ENCODE results near the gene PREX1.

The PREX1 gene

DNA sequence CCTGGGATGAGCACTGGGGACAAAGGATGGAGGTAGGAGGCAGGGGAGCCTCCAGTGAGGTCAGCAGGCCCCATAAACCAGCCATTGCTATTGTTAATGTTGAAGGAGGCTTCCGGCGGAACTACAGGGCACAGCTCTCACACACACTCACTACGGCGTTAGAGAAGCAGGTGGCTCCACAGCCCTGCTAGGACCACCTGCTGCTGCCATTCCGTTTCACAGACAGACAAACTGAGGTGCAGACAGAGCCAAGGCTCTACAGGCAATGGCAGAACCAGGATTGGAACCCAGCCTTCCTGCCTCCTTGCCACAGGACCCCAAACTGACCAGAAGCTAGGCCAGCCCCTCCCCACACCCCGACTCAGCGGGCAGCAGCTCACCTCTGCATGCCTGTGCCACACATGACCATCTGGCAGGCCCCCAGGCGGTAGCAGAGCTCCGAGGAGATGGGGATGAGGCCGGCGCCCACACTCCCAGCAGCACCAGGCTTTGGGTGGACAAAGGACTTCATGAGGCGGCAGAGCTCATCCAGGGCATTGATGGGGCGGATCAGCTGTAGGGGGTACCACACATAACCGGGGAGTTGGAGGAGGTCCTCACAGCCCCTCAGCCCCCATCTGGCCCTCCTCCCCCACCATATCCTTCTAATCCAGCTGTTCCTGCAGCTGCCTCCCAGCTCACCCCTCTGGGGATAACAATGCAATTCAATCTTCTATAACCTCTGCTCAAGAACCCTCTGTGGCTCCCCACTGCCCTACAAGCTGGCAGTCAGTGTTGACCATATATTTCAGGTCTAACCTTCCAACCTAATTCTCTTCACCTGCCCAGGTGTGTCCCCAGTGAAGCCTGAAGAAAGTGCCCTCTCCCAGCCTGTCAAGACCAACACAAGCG is 198.5 kb downstream of the PREX1 start:
- TF ChIP-seq, protein P1, sequence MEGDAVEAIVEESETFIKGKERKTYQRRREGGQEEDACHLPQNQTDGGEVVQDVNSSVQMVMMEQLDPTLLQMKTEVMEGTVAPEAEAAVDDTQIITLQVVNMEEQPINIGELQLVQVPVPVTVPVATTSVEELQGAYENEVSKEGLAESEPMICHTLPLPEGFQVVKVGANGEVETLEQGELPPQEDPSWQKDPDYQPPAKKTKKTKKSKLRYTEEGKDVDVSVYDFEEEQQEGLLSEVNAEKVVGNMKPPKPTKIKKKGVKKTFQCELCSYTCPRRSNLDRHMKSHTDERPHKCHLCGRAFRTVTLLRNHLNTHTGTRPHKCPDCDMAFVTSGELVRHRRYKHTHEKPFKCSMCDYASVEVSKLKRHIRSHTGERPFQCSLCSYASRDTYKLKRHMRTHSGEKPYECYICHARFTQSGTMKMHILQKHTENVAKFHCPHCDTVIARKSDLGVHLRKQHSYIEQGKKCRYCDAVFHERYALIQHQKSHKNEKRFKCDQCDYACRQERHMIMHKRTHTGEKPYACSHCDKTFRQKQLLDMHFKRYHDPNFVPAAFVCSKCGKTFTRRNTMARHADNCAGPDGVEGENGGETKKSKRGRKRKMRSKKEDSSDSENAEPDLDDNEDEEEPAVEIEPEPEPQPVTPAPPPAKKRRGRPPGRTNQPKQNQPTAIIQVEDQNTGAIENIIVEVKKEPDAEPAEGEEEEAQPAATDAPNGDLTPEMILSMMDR (conservative IDR thresholded peaks at IDR 0.05; ENCODE audit: low read depth, low read length): no peak
- Histone ChIP-seq H3K27me3 (ENCODE audit: insufficient read depth, low read depth) (peaks cover 34% of the 10 kb centered on the region; the same call in 1 of the 2 replicates), H3K4me3 (IDR thresholded peaks at IDR 0.05; ENCODE audit: insufficient read depth, low read depth, low read length) (no peak overlapping the region), H2AFZ (ENCODE audit: low read depth) (no peak overlapping the region), H3K36me3 (ENCODE audit: insufficient read depth) (no peaks in the 10 kb centered on the region), H3K9ac (no peak overlapping the region), H3K27ac (no peak overlapping the region), H4K20me1 (ENCODE audit: insufficient read depth) (no peaks in the 10 kb centered on the region), H3K79me2 (ENCODE audit: insufficient read depth, low read depth) (no peaks in the 10 kb centered on the region), H3K4me1 (ENCODE audit: low read depth, poor library complexity, severe bottlenecking) (no peaks in the 10 kb centered on the region), H3K4me2 (no peak overlapping the region)

DNA sequence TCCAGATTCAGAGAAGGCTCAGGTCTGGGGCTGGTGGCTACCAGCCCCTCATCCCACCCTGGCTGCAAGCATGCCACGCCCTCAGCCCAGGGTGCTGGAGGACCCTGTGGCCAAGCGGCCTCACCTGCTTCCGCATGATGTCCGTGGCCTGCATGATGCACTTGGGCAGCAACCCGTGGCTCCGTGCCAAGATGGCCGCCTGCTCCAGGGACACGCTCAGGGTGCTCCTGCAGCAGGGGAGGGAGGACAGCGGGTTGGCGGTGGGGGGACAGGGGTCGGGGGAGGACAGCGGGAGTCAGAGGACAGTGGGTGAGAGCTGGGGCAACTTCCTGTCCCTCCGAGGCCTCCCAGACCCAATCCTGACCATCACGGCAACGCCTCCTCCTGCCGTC is 200.1 kb downstream of the PREX1 start:
- H3K36me3 ChIP-seq (ENCODE audit: insufficient read depth): no peaks in the 10 kb centered on the region
- no peaks in the 10 kb centered on the region for H3K4me1 ChIP-seq (ENCODE audit: low read depth, poor library complexity, severe bottlenecking)
- H2AFZ ChIP-seq (ENCODE audit: low read depth): no peak overlapping the region
- TF ChIP-seq, protein P1 (conservative IDR thresholded peaks at IDR 0.05; ENCODE audit: low read depth, low read length): no peak
- no peaks in the 10 kb centered on the region for H4K20me1 ChIP-seq (ENCODE audit: insufficient read depth)
- H3K4me2 ChIP-seq: no peak overlapping the region
- H3K79me2 ChIP-seq (ENCODE audit: insufficient read depth, low read depth): no peaks in the 10 kb centered on the region
- H3K9ac ChIP-seq: no peak overlapping the region
- no peak overlapping the region for H3K4me3 ChIP-seq (IDR thresholded peaks at IDR 0.05; ENCODE audit: insufficient read depth, low read depth, low read length)
- H3K27me3 ChIP-seq (ENCODE audit: insufficient read depth, low read depth): peaks cover 29% of the 10 kb centered on the region; the same call in 1 of the 2 replicates
- no peak overlapping the region for H3K27ac ChIP-seq

DNA sequence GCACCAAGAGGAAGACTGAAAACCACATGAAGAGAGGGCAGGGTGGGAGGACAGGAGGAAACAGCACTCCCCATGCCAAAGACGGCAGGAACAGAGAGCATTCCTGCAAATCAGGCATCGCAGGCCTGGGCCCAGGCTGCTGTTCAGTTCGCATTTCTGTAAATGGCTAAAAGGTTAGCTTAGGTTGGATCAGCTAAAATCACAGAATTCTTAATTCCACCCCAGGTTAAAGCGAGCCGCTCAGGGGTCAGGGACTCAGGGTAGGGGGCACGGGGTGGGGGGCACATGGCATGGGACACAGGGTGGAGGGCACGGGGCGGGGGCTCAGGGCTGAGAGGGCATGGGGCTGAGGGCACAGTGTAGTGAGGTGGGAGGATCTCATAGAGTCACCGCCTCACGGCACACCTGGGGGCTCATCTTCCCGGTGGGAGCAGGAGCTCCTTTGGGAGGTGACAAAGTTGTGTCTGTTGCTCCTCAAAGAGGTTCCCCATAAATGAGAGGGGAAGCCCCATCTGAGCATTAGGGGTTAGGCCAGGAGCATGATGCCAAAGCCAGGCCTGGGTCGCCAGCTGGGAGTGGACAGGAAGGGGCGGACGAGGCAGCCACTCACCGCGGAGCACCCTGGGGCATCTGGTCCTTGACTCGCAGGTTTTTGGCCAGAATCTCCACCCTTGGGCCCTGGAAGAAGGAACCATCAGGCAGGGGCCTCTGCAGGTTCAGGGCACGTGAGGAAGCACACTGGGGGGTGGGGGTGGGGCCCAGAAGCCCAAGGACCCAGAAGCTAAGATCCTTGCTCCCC is 200.7 kb downstream of the PREX1 start:
- Histone ChIP-seq H3K4me1 (ENCODE audit: low read depth, poor library complexity, severe bottlenecking) (no peaks in the 10 kb centered on the region), H3K9ac (no peak overlapping the region), H4K20me1 (ENCODE audit: insufficient read depth) (no peaks in the 10 kb centered on the region), H3K4me2 (no peak overlapping the region), H3K4me3 (IDR thresholded peaks at IDR 0.05; ENCODE audit: insufficient read depth, low read depth, low read length) (no peak overlapping the region), H3K79me2 (ENCODE audit: insufficient read depth, low read depth) (no peaks in the 10 kb centered on the region), H3K27ac (no peak overlapping the region), H3K27me3 (ENCODE audit: insufficient read depth, low read depth) (peaks cover 28% of the 10 kb centered on the region; the same call in 1 of the 2 replicates), H2AFZ (ENCODE audit: low read depth) (no peak overlapping the region), H3K36me3 (ENCODE audit: insufficient read depth) (no peaks in the 10 kb centered on the region)
- TF ChIP-seq, protein P1 (conservative IDR thresholded peaks at IDR 0.05; ENCODE audit: low read depth, low read length): no peak

DNA sequence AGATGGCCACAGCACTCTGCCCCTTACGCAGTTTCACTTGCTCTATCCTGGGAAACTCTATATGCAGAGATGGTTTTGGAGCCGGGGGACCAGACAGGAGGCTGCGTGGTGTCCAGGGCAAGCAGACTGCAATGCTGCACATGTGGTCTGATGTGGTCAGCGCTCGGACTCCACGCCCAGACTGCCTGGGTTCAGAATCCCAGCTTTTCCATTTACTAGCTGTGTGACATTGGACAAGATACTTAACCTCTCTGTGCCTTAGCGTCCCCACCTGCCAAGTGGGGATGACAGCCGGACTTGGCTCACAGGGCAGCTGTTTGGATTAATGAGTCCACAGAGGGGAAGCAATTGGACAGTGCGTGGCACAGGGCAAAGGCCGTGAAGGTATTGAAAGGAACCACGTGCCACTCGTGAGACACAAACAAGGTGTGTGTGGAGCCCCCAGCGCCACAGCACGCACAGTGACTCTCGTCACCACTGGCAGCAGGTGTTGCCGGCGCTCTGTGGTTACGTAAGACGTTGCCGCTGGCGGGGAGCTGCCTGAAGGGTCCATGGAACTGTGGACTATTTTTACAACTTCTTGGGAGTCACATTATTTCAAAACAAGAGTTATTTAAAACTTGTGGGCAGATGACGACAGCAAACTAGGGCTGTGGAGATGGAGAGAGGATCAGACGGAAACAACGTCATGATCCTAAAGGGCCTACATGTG is 201.4 kb downstream of the PREX1 start:
- H3K79me2 ChIP-seq (ENCODE audit: insufficient read depth, low read depth): no peaks in the 10 kb centered on the region
- H3K4me3 ChIP-seq (IDR thresholded peaks at IDR 0.05; ENCODE audit: insufficient read depth, low read depth, low read length): no peak overlapping the region
- H3K4me2 ChIP-seq: no peak overlapping the region
- no peaks in the 10 kb centered on the region for H3K4me1 ChIP-seq (ENCODE audit: low read depth, poor library complexity, severe bottlenecking)
- TF ChIP-seq, protein P1 (conservative IDR thresholded peaks at IDR 0.05; ENCODE audit: low read depth, low read length): no peak
- no peaks in the 10 kb centered on the region for H3K36me3 ChIP-seq (ENCODE audit: insufficient read depth)
- H3K27me3 ChIP-seq (ENCODE audit: insufficient read depth, low read depth): peaks cover 27% of the 10 kb centered on the region; the same call in 1 of the 2 replicates
- H4K20me1 ChIP-seq (ENCODE audit: insufficient read depth): no peaks in the 10 kb centered on the region
- no peak overlapping the region for H3K27ac ChIP-seq
- H3K9ac ChIP-seq: no peak overlapping the region
- no peak overlapping the region for H2AFZ ChIP-seq (ENCODE audit: low read depth)
